Activated CD8-positive, alpha-beta T cell treated with anti-CD3 and anti-CD28 coated beads, Interleukin-2, amount 10 ng/mL, durations not matched to agents 7 days and 5 days (primary cell): ENCODE results near the gene MACROD2. TPM values are rescaled to one million over a fixed set of nuclear protein-coding genes. Genes with fewer than 3 reads are reported as not detected.

ENCODE experiments used
- ATAC-seq: fragments of 150-1000 bp; cut with Tn5 transposase; one replicate; pipeline ENCODE4 v1.10.0; 2021; ENCODE audit warnings: moderate library complexity
- CTCF ChIA-PET: fragments of 350-600 bp; sonication (Branson Sonifier 250); formaldehyde crosslinking; loops from one replicate; lab custom pipeline; 2021; ENCODE audit warnings: antibody characterized with exemption; lab: Charles Lee
- POLR2A ChIA-PET: fragments of 350-600 bp; sonication (Branson Sonifier 250); formaldehyde crosslinking; loops from one replicate; lab custom pipeline; 2021; ENCODE audit warnings: antibody characterized with exemption; lab: Charles Lee
- DNase-seq: peaks from one replicate; pipeline ENCODE4 v3.0.0-alpha.2; 2020
- H3K27ac Mint-ChIP-seq: one replicate; pipeline ENCODE4 v1.8.0; 2021; ENCODE audit warnings: mild to moderate bottlenecking, mixed read lengths
- H3K27me3 Mint-ChIP-seq: one replicate; pipeline ENCODE4 v1.8.0; 2021; ENCODE audit warnings: low read depth, mixed read lengths
- H3K36me3 Mint-ChIP-seq: one replicate; pipeline ENCODE4 v1.8.0; 2021; ENCODE audit warnings: low read depth, mixed read lengths
- H3K4me1 Mint-ChIP-seq: one replicate; pipeline ENCODE4 v1.8.0; 2021; ENCODE audit warnings: low read depth, mixed read lengths
- H3K4me3 Mint-ChIP-seq: one replicate; pipeline ENCODE4 v1.8.0; 2021; ENCODE audit warnings: mild to moderate bottlenecking, mixed read lengths
- H3K9me3 Mint-ChIP-seq: one replicate; pipeline ENCODE4 v1.8.0; 2022; ENCODE audit warnings: mixed read lengths; ENCODE audit not compliant: insufficient read depth
- total RNA-seq, 2 experiments: library from RNA; stranded (reverse); gene quantifications; one replicate each; pipeline ENCODE4 v1.2.3, GENCODE V29; 2021

Gene MACROD2
- total RNA-seq, 2 experiments from 2014 or later, result 0.08 TPM; not detected in 1

- H3K27ac Mint-ChIP-seq, result no peak overlapping the region
- no peaks in the 10 kb centered on the region for H3K27me3 Mint-ChIP-seq
- no peak overlapping the region for H3K4me3 Mint-ChIP-seq
- no peaks in the 10 kb centered on the region for H3K9me3 Mint-ChIP-seq
- POLR2A ChIA-PET, result no interaction called here
- DNase-seq (no peak), ATAC-seq (no peak)
- CTCF ChIA-PET, result no interaction called here
- H3K4me1 Mint-ChIP-seq, result no peaks in the 10 kb centered on the region
- H3K36me3 Mint-ChIP-seq, result no peaks in the 10 kb centered on the region
These were observed 1322.4 kb downstream of the MACROD2 start for GRCh38 chr20:15317546-15318232.

- H3K27me3 Mint-ChIP-seq, result no peaks in the 10 kb centered on the region
- POLR2A ChIA-PET, result no interaction called here
- CTCF ChIA-PET, result no interaction called here
- H3K36me3 Mint-ChIP-seq, result no peaks in the 10 kb centered on the region
- no peak for DNase-seq
- H3K9me3 Mint-ChIP-seq, result no peaks in the 10 kb centered on the region
- ATAC-seq, result no peak
- H3K4me3 Mint-ChIP-seq, result no peak overlapping the region
- H3K4me1 Mint-ChIP-seq, result no peaks in the 10 kb centered on the region
- no peak overlapping the region for H3K27ac Mint-ChIP-seq
These were observed 1323.4 kb downstream of the MACROD2 start for GRCh38 chr20:15318682-15319081.

GRCh38 chr20:15319439-15319838 is 1324.1 kb downstream of the MACROD2 start:
- Mint-ChIP-seq H3K4me3 (no peak overlapping the region), H3K4me1 (no peaks in the 10 kb centered on the region), H3K27me3 (no peaks in the 10 kb centered on the region), H3K27ac (no peak overlapping the region), H3K36me3 (no peaks in the 10 kb centered on the region), H3K9me3 (no peaks in the 10 kb centered on the region)
- ATAC-seq (no peak), DNase-seq (no peak)
- CTCF ChIA-PET, result no interaction called here
- POLR2A ChIA-PET, result no interaction called here

- ATAC-seq (no peak), DNase-seq (no peak)
- POLR2A ChIA-PET, result no interaction called here
- Mint-ChIP-seq H3K36me3 (no peaks in the 10 kb centered on the region), H3K27ac (no peak overlapping the region), H3K4me3 (no peak overlapping the region), H3K9me3 (no peaks in the 10 kb centered on the region), H3K4me1 (no peaks in the 10 kb centered on the region), H3K27me3 (no peaks in the 10 kb centered on the region)
- CTCF ChIA-PET, result no interaction called here
These were observed 1325.6 kb downstream of the MACROD2 start for GRCh38 chr20:15320941-15321340.

GRCh38 chr20:15327123-15327522 is 1331.8 kb downstream of the MACROD2 start:
- H3K4me1 Mint-ChIP-seq, result no peaks in the 10 kb centered on the region
- H3K27ac Mint-ChIP-seq, result no peak overlapping the region
- no peak overlapping the region for H3K4me3 Mint-ChIP-seq
- ATAC-seq (no peak), DNase-seq (no peak)
- no peaks in the 10 kb centered on the region for H3K36me3 Mint-ChIP-seq
- POLR2A ChIA-PET, result no interaction called here
- H3K27me3 Mint-ChIP-seq, result no peaks in the 10 kb centered on the region
- CTCF ChIA-PET, result no interaction called here
- H3K9me3 Mint-ChIP-seq, result no peaks in the 10 kb centered on the region

GRCh38 chr20:15328084-15328483 is 1332.8 kb downstream of the MACROD2 start:
- ChIA-PET CTCF (no interaction called here), POLR2A (no interaction called here)
- ATAC-seq (no peak), DNase-seq (no peak)
- no peaks in the 10 kb centered on the region for H3K27me3 Mint-ChIP-seq
- no peaks in the 10 kb centered on the region for H3K4me1 Mint-ChIP-seq
- no peaks in the 10 kb centered on the region for H3K36me3 Mint-ChIP-seq
- H3K4me3 Mint-ChIP-seq, result no peak overlapping the region
- H3K9me3 Mint-ChIP-seq, result no peaks in the 10 kb centered on the region
- H3K27ac Mint-ChIP-seq, result no peak overlapping the region

- Mint-ChIP-seq H3K4me3 (no peak overlapping the region), H3K9me3 (no peaks in the 10 kb centered on the region), H3K27me3 (no peaks in the 10 kb centered on the region), H3K4me1 (no peaks in the 10 kb centered on the region), H3K36me3 (no peaks in the 10 kb centered on the region), H3K27ac (no peak overlapping the region)
- no peak for DNase-seq
- no peak for ATAC-seq
- ChIA-PET CTCF (no interaction called here), POLR2A (no interaction called here)
These were observed 1337.4 kb downstream of the MACROD2 start for GRCh38 chr20:15332711-15333160.

- CTCF ChIA-PET, result no interaction called here
- Mint-ChIP-seq H3K27ac (no peak overlapping the region), H3K4me3 (no peak overlapping the region), H3K27me3 (no peaks in the 10 kb centered on the region), H3K4me1 (no peaks in the 10 kb centered on the region), H3K9me3 (no peaks in the 10 kb centered on the region), H3K36me3 (no peaks in the 10 kb centered on the region)
- POLR2A ChIA-PET, result no interaction called here
- DNase-seq (no peak), ATAC-seq (no peak)
These were observed 1337.9 kb downstream of the MACROD2 start for GRCh38 chr20:15333170-15333569.

GRCh38 chr20:15336011-15336410 is 1340.7 kb downstream of the MACROD2 start:
- ChIA-PET POLR2A (no interaction called here), CTCF (no interaction called here)
- Mint-ChIP-seq H3K36me3 (no peaks in the 10 kb centered on the region), H3K4me1 (no peaks in the 10 kb centered on the region), H3K4me3 (no peak overlapping the region), H3K27ac (no peak overlapping the region), H3K9me3 (no peaks in the 10 kb centered on the region), H3K27me3 (no peaks in the 10 kb centered on the region)
- ATAC-seq (no peak), DNase-seq (no peak)

- no peak overlapping the region for H3K27ac Mint-ChIP-seq
- no peak for ATAC-seq
- no peak for DNase-seq
- ChIA-PET CTCF (no interaction called here), POLR2A (no interaction called here)
- H3K27me3 Mint-ChIP-seq, result no peaks in the 10 kb centered on the region
- no peaks in the 10 kb centered on the region for H3K4me1 Mint-ChIP-seq
- H3K9me3 Mint-ChIP-seq, result no peaks in the 10 kb centered on the region
- H3K4me3 Mint-ChIP-seq, result no peak overlapping the region
- no peaks in the 10 kb centered on the region for H3K36me3 Mint-ChIP-seq
These were observed 1341.2 kb downstream of the MACROD2 start for GRCh38 chr20:15336536-15336935.

GRCh38 chr20:15339264-15339663 is 1343.9 kb downstream of the MACROD2 start:
- no peak overlapping the region for H3K27ac Mint-ChIP-seq
- POLR2A ChIA-PET, result no interaction called here
- no peaks in the 10 kb centered on the region for H3K4me1 Mint-ChIP-seq
- CTCF ChIA-PET, result no interaction called here
- no peak overlapping the region for H3K4me3 Mint-ChIP-seq
- no peaks in the 10 kb centered on the region for H3K9me3 Mint-ChIP-seq
- no peaks in the 10 kb centered on the region for H3K27me3 Mint-ChIP-seq
- H3K36me3 Mint-ChIP-seq, result no peaks in the 10 kb centered on the region
- no peak for DNase-seq
- ATAC-seq, result no peak

- no peak for DNase-seq
- ATAC-seq, result no peak
- CTCF ChIA-PET, result no interaction called here
- H3K27me3 Mint-ChIP-seq, result no peaks in the 10 kb centered on the region
- H3K27ac Mint-ChIP-seq, result no peak overlapping the region
- POLR2A ChIA-PET, result no interaction called here
- H3K4me3 Mint-ChIP-seq, result no peak overlapping the region
- H3K4me1 Mint-ChIP-seq, result no peaks in the 10 kb centered on the region
- H3K9me3 Mint-ChIP-seq, result no peaks in the 10 kb centered on the region
- H3K36me3 Mint-ChIP-seq, result no peaks in the 10 kb centered on the region
These were observed 1347.7 kb downstream of the MACROD2 start for GRCh38 chr20:15342991-15343523.

- DNase-seq, result no peak
- Mint-ChIP-seq H3K9me3 (peaks cover 11% of the 10 kb centered on the region), H3K4me1 (no peaks in the 10 kb centered on the region), H3K27ac (no peak overlapping the region), H3K36me3 (no peaks in the 10 kb centered on the region), H3K4me3 (no peak overlapping the region), H3K27me3 (no peaks in the 10 kb centered on the region)
- ATAC-seq, result no peak
- ChIA-PET CTCF (no interaction called here), POLR2A (no interaction called here)
These were observed 1350.0 kb downstream of the MACROD2 start for GRCh38 chr20:15345287-15345686.
